H1 (cell line): ENCODE results near the gene NFX1. TPM values are rescaled to one million over a fixed set of nuclear protein-coding genes. Genes with fewer than 3 reads are reported as not detected.

Source experiments
- CTCF ChIA-PET: fragments of 300-600 bp; sonication (Branson Sonifier 250); formaldehyde crosslinking; loops from one replicate; lab custom pipeline; 2021; ENCODE audit not compliant: partially characterized antibody; lab: Charles Lee
- POLR2A ChIA-PET: fragments of 300-600 bp; sonication (Branson Sonifier 250); formaldehyde crosslinking; loops from one replicate; lab custom pipeline; 2021; ENCODE audit warnings: inconsistent platforms; ENCODE audit not compliant: partially characterized antibody; lab: Charles Lee
- DNase-seq, 2 experiments: peaks; one replicate each; pipeline versions ENCODE4 v3.0.0 to v3.0.0-alpha.2; 2010 to 2022; ENCODE audit warnings: low spot score in 2 of 2, low read depth in 1 of 2, mixed read lengths in 1 of 2
- FAIRE-seq: peaks from 2 replicates; lab custom pipeline; 2011; peaks lifted over from hg19 to GRCh38; lab: Jason Lieb, UNC
- H2AFZ ChIP-seq: 2 replicates; pipeline ENCODE4 v1.8.1; 2012; ENCODE audit warnings: low read length, inconsistent platforms
- H2AK5ac ChIP-seq: 2 replicates; pipeline ENCODE4 v1.6.1; 2013; ENCODE audit warnings: low read depth, low read length
- H2BK120ac ChIP-seq: replicated peaks from 2 replicates; pipeline ENCODE3; 2013; ENCODE audit warnings: low read depth, low read length, inconsistent platforms
- H2BK12ac ChIP-seq: 2 replicates; pipeline ENCODE4 v1.6.1; 2013; ENCODE audit warnings: low read depth, low read length
- H2BK15ac ChIP-seq: 2 replicates; pipeline ENCODE4 v1.6.1; 2013; ENCODE audit warnings: low read length
- H2BK20ac ChIP-seq: 2 replicates; pipeline ENCODE4 v1.6.1; 2013; ENCODE audit warnings: low read length
- H2BK5ac ChIP-seq: 2 replicates; pipeline ENCODE4 v1.6.1; 2013; ENCODE audit warnings: low read depth, low read length
- H3K14ac ChIP-seq: 2 replicates; pipeline ENCODE4 v1.6.1; 2013; ENCODE audit warnings: inconsistent platforms; ENCODE audit not compliant: insufficient read length
- H3K18ac ChIP-seq: 2 replicates; pipeline ENCODE4 v1.6.1; 2013; ENCODE audit warnings: low read length; ENCODE audit errors: extremely low read depth
- H3K23ac ChIP-seq: 2 replicates; pipeline ENCODE4 v1.6.1; 2013; ENCODE audit warnings: inconsistent platforms; ENCODE audit not compliant: insufficient read length
- H3K23me2 ChIP-seq: 2 replicates; pipeline ENCODE4 v1.6.1; 2013; ENCODE audit warnings: low read depth, low read length
- H3K27ac ChIP-seq: 2 replicates; pipeline ENCODE4 v1.6.1; 2011; ENCODE audit warnings: low read depth, low read length, inconsistent platforms
- H3K27me3 ChIP-seq, 4 experiments: replicated peaks in 1 of 4; 1 replicate in 1 of 4; 2 replicates in 3 of 4; pipeline versions ENCODE4 v1.6.1 to v1.8.1; 2011 to 2013; ENCODE audit warnings: low read length in 3 of 4, mild to moderate bottlenecking in 3 of 4, inconsistent platforms in 2 of 4, mixed read lengths in 2 of 4, moderate library complexity in 1 of 4; ENCODE audit not compliant: control insufficient read depth in 3 of 4, insufficient read depth in 3 of 4; ENCODE audit errors: extremely low read depth in 1 of 4
- H3K36me3 ChIP-seq, 4 experiments: 2 replicates each; pipeline versions ENCODE4 v1.6.1 to v1.8.1; 2011 to 2013; ENCODE audit warnings: mild to moderate bottlenecking in 4 of 4, low read length in 3 of 4, moderate library complexity in 2 of 4, control low read depth in 1 of 4, inconsistent platforms in 1 of 4; ENCODE audit not compliant: insufficient read depth in 4 of 4, control insufficient read depth in 2 of 4
- H3K4ac ChIP-seq: replicated peaks from 2 replicates; pipeline ENCODE3; 2013; ENCODE audit warnings: low read length, low read depth, mixed read lengths, inconsistent platforms; ENCODE audit not compliant: insufficient read length
- H3K4me1 ChIP-seq, 4 experiments: replicated peaks in 1 of 4; 1 replicate in 1 of 4; 2 replicates in 3 of 4; pipeline versions ENCODE4 v1.6.1 to v1.8.1; 2011 to 2013; ENCODE audit warnings: low read length in 3 of 4, inconsistent platforms in 2 of 4, mixed read lengths in 1 of 4; ENCODE audit not compliant: insufficient read depth in 4 of 4, control insufficient read depth in 3 of 4
- H3K4me2 ChIP-seq, 2 experiments: 2 replicates each; pipeline versions ENCODE4 v1.6.1 to v1.8.1; 2011 to 2013; ENCODE audit warnings: low read depth in 2 of 2, low read length in 2 of 2, control low read depth in 1 of 2, inconsistent platforms in 1 of 2, mild to moderate bottlenecking in 1 of 2; ENCODE audit not compliant: insufficient read depth in 1 of 2
- H3K4me3 ChIP-seq, 4 experiments: fragments of 200-600, 300-600 bp in 1 of 4; sonication (generic), shearing (Covaris generic), sonication (Bioruptor Twin) in 1 of 4; 2 replicates each; pipeline versions ENCODE4 v1.5.1 to v1.8.1; 2011 to 2016; ENCODE audit warnings: low read length in 4 of 4, low read depth in 3 of 4, control low read depth in 2 of 4, inconsistent platforms in 2 of 4, mild to moderate bottlenecking in 2 of 4, mixed read lengths in 1 of 4, moderate library complexity in 1 of 4; ENCODE audit not compliant: insufficient read depth in 2 of 4; ENCODE audit errors: extremely low read depth in 1 of 4
- H3K56ac ChIP-seq: replicated peaks from 2 replicates; pipeline ENCODE3; 2013; ENCODE audit warnings: low read depth, mild to moderate bottlenecking, mixed read lengths, low read length, inconsistent platforms; ENCODE audit not compliant: insufficient read length
- H3K79me1 ChIP-seq: 2 replicates; pipeline ENCODE4 v1.6.1; 2013; ENCODE audit warnings: low read depth, low read length, control low read depth
- H3K79me2 ChIP-seq, 2 experiments: 2 replicates each; pipeline versions ENCODE4 v1.6.1 to v1.8.1; 2012 to 2013; ENCODE audit warnings: low read length in 2 of 2, mild to moderate bottlenecking in 2 of 2, inconsistent platforms in 1 of 2; ENCODE audit not compliant: insufficient read depth in 2 of 2, control insufficient read depth in 1 of 2
- H3K9ac ChIP-seq, 4 experiments: replicated peaks in 1 of 4; 1 replicate in 1 of 4; 2 replicates in 3 of 4; pipeline versions ENCODE4 v1.6.1 to v1.8.1; 2011 to 2013; ENCODE audit warnings: low read depth in 3 of 4, low read length in 3 of 4, control low read depth in 2 of 4, mild to moderate bottlenecking in 2 of 4, moderate library complexity in 2 of 4, inconsistent platforms in 1 of 4; ENCODE audit errors: extremely low read depth in 1 of 4
- H3K9me3 ChIP-seq, 2 experiments: 2 replicates each; pipeline versions ENCODE4 v1.6.1 to v1.8.1; 2012 to 2013; ENCODE audit warnings: mild to moderate bottlenecking in 2 of 2, moderate library complexity in 2 of 2, control low read depth in 1 of 2, inconsistent platforms in 1 of 2, low read depth in 1 of 2, low read length in 1 of 2, mixed read lengths in 1 of 2; ENCODE audit not compliant: insufficient read depth in 2 of 2
- H4K20me1 ChIP-seq, 2 experiments: replicated peaks in 1 of 2; 2 replicates each; pipeline versions ENCODE3 to v1.8.1; 2011 to 2013; ENCODE audit warnings: inconsistent platforms in 2 of 2, low read length in 2 of 2, mild to moderate bottlenecking in 1 of 2; ENCODE audit not compliant: insufficient read depth in 2 of 2, control insufficient read depth in 1 of 2
- H4K5ac ChIP-seq: 2 replicates; pipeline ENCODE4 v1.6.1; 2013; ENCODE audit warnings: low read length, low read depth, mixed read lengths, inconsistent platforms; ENCODE audit not compliant: insufficient read length
- H4K8ac ChIP-seq: 2 replicates; pipeline ENCODE4 v1.8.0; 2013; ENCODE audit warnings: mild to moderate bottlenecking, moderate library complexity, low read length, inconsistent platforms; ENCODE audit not compliant: insufficient read depth; ENCODE audit errors: extremely low read depth
- H4K91ac ChIP-seq: replicated peaks from 2 replicates; pipeline ENCODE3; 2013; ENCODE audit warnings: low read length, mixed read lengths, inconsistent platforms; ENCODE audit not compliant: insufficient read length
- CHD1 ChIP-seq: IDR thresholded peaks from 2 replicates; pipeline ENCODE4 v1.6.1; 2012; ENCODE audit warnings: low read depth, low read length, improper control_type of control experiment
- FOSL1 ChIP-seq: IDR thresholded peaks from 2 replicates; pipeline ENCODE4 v1.6.1; 2011; ENCODE audit warnings: mild to moderate bottlenecking, low read depth, low read length, moderate library complexity; ENCODE audit not compliant: insufficient read depth
- HDAC6 ChIP-seq: IDR thresholded peaks from one replicate; pipeline ENCODE4 v1.7.1; 2012; ENCODE audit warnings: low read depth, mild to moderate bottlenecking, inconsistent platforms, low read length, moderate library complexity
- KDM5A ChIP-seq: fragments of 200-600 bp; IDR thresholded peaks from 2 replicates; pipeline ENCODE4 v1.7.1; 2012; ENCODE audit warnings: mild to moderate bottlenecking, low read length, inconsistent platforms, mixed read lengths
- POLR2A ChIP-seq, 2 experiments: IDR thresholded peaks; 1 replicate in 1 of 2; 2 replicates in 1 of 2; pipeline ENCODE4 v1.6.1; 2011; ENCODE audit warnings: low read depth in 2 of 2, low read length in 2 of 2, mild to moderate bottlenecking in 2 of 2; ENCODE audit errors: control extremely low read depth in 1 of 2
- RNF2 ChIP-seq: fragments of 200-900, 300-1000 bp; sonication (generic); IDR thresholded peaks from 2 replicates; pipeline ENCODE4 v1.7.1; 2016; ENCODE audit warnings: borderline replicate concordance, low read depth, mild to moderate bottlenecking, antibody characterized with exemption, low read length; ENCODE audit not compliant: poor library complexity, severe bottlenecking; ENCODE audit errors: missing control alignments
- SAP30 ChIP-seq: fragments of 300-600 bp; sonication (generic); IDR thresholded peaks from 2 replicates; pipeline ENCODE4 v1.7.1; 2012; ENCODE audit warnings: low read length, moderate library complexity, mild to moderate bottlenecking, inconsistent platforms; ENCODE audit not compliant: insufficient read depth, insufficient replicate concordance
- SIX5 ChIP-seq: IDR thresholded peaks from 2 replicates; pipeline ENCODE4 v1.6.1; 2011; ENCODE audit warnings: mild to moderate bottlenecking, low read depth, low read length
- SP2 ChIP-seq: IDR thresholded peaks from 2 replicates; pipeline ENCODE4 v1.6.1; 2012; ENCODE audit warnings: mild to moderate bottlenecking, low read length, inconsistent platforms
- SP4 ChIP-seq: IDR thresholded peaks from 2 replicates; pipeline ENCODE4 v1.6.1; 2012; ENCODE audit warnings: low read length, inconsistent platforms
- SUZ12 ChIP-seq: fragments of 200-600 bp; sonication (generic); IDR thresholded peaks from 2 replicates; pipeline ENCODE4 v1.6.1; 2012; ENCODE audit warnings: mild to moderate bottlenecking, inconsistent platforms, low read length, moderate library complexity, mixed read lengths
- TAF7 ChIP-seq: optimal IDR thresholded peaks from 2 replicates; pipeline ENCODE3; 2011; ENCODE audit warnings: low read depth, mild to moderate bottlenecking, inconsistent platforms, low read length, moderate library complexity, borderline replicate concordance
- WGBS, 2 experiments: shearing (Covaris generic) in 1 of 2; methylation state at CpG; one replicate each; pipeline versions ENCODE4 v1.1.6 to v1.1.7; 2013 to 2015; ENCODE audit warnings: low lambda C conversion rate in 2 of 2, mixed read lengths in 2 of 2, inconsistent platforms in 1 of 2, low coverage in 1 of 2, missing lambda C conversion rate in 1 of 2; ENCODE audit not compliant: insufficient replicate concordance in 2 of 2, insufficient coverage in 1 of 2, insufficient read length in 1 of 2; ENCODE audit errors: extremely low coverage in 1 of 2, missing lambda C conversion rate in 1 of 2; 5-methylcytosine and 5-hydroxymethylcytosine counted together
- polyA plus RNA-seq, 7 experiments: library from polyadenylated mRNA; depleted of rRNA in 3 of 7; stranded (reverse) in 5 of 7; unstranded in 2 of 7; fragments of >200 nt in 5 of 7; fragments of 200-250 nt in 2 of 7; gene quantifications; 1 replicate in 5 of 7; 2 replicates in 1 of 7; 4 replicates in 1 of 7; pipeline versions ENCODE4 v1.2.1 to v1.2.3, GENCODE V29; 2011 to 2013; ENCODE audit warnings: missing spikeins in 2 of 7, mixed read lengths in 2 of 7
- total RNA-seq: library from RNA; stranded (reverse); fragmentation: NEBNext Ultra II Directional; extraction: Animal tissue kit (Norgen Biotek cat#: 25700); gene quantifications from 2 replicates; pipeline ENCODE4 v1.2.1, GENCODE V29; 2021
- TF ChIP-seq, protein P1 (sequence below): IDR thresholded peaks from 2 replicates; pipeline ENCODE4 v1.6.1; 2012; ENCODE audit warnings: inconsistent platforms
- TF ChIP-seq, protein P2 (sequence below): IDR thresholded peaks from 2 replicates; pipeline ENCODE4 v1.6.1; 2012; ENCODE audit warnings: inconsistent platforms

Gene NFX1
- total and polyA plus RNA-seq, 2 of the 8 experiments (the other 6 are each of a cell fraction or from before 2014, with no cell fraction given) = 19.4 to 28.4 TPM

DNA sequence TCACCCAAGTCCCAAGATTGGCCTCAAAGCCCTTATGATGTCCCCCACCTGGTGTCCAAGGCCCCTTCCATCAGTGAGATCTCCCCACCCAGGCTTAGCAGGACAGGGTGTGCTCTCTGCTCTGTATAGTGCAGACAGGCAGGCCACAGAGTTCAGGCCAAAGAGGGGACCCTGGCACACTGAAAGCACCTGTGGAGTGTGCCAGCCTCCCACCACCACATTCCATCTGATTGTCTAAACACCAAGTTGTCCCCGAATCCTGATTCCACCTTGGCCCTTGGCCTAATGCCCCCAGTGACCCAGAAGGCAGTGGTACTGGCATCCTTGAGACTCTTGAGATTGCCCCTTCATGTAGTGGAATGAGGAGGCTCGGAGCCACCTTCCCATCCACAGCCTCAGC lies 45.0 kb upstream of the NFX1 start:
- ChIA-PET CTCF (interaction anchor here (1.2 kb wide), 1 partner anchor 9 kb away, joined by 3 read pairs; no protein-coding TSS in a partner anchor), POLR2A (interaction anchor here (1.5 kb wide), 1 partner anchor 9 kb away, joined by 5 read pairs; no protein-coding TSS in a partner anchor)
- no peak overlapping the region for H3K27ac ChIP-seq
- H4K91ac ChIP-seq = no peak overlapping the region
- H2BK12ac ChIP-seq = no peak overlapping the region
- H3K79me1 ChIP-seq = no peaks in the 10 kb centered on the region
- no peak overlapping the region for H4K5ac ChIP-seq
- no peak overlapping the region for H4K8ac ChIP-seq
- no peaks in the 10 kb centered on the region for H3K4me1 ChIP-seq
- H3K9me3 ChIP-seq = no peaks in the 10 kb centered on the region
- H2AFZ ChIP-seq = no peak overlapping the region
- peaks cover 0 to under 1% (median 0%) of the 10 kb centered on the region in 4 experiments; a peak in 2 of 8 replicates for H3K36me3 ChIP-seq
- H3K27me3 ChIP-seq = no peaks in the 10 kb centered on the region
- no peak for DNase-seq
- no peak for FAIRE-seq
- no peak overlapping the region for H2BK20ac ChIP-seq
- no peak overlapping the region for H2BK15ac ChIP-seq
- WGBS, 2 experiments = 96% methylated on average over 2 of the region's 2 CpGs; no CpG with 5 or more reads in 1 of the 2 experiments
- no peak overlapping the region for H3K56ac ChIP-seq
- no peak overlapping the region for H2AK5ac ChIP-seq
- H2BK120ac ChIP-seq = no peak overlapping the region
- no peak overlapping the region for H3K14ac ChIP-seq
- no peak overlapping the region for H3K23ac ChIP-seq
- H3K79me2 ChIP-seq = no peaks in the 10 kb centered on the region
- H3K9ac ChIP-seq = no peak overlapping the region
- H4K20me1 ChIP-seq = peaks cover 0 to 2% of the 10 kb centered on the region in 2 experiments
- no peak overlapping the region for H3K4me3 ChIP-seq
- H3K4me2 ChIP-seq = no peak overlapping the region
- H3K18ac ChIP-seq = no peak overlapping the region
- no peaks in the 10 kb centered on the region; the same call in 1 of the 2 replicates for H3K23me2 ChIP-seq
- no peak overlapping the region for H2BK5ac ChIP-seq
- H3K4ac ChIP-seq = no peak overlapping the region
- TF ChIP-seq KDM5A (no peak), SP4 (no peak), TAF7 (no peak), FOSL1 (no peak), SAP30 (no peak), SIX5 (no peak), RNF2 (no peak), SUZ12 (no peak), CHD1 (no peak), HDAC6 (no peak), POLR2A (IDR thresholded peaks at IDR 0.05; ENCODE audit: control extremely low read depth in 1 of 2, low read depth in 2 of 2, low read length in 2 of 2) (no peak), SP2 (no peak)
- TF ChIP-seq, protein P1, sequence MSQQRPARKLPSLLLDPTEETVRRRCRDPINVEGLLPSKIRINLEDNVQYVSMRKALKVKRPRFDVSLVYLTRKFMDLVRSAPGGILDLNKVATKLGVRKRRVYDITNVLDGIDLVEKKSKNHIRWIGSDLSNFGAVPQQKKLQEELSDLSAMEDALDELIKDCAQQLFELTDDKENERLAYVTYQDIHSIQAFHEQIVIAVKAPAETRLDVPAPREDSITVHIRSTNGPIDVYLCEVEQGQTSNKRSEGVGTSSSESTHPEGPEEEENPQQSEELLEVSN = no peak
- TF ChIP-seq, protein P2, sequence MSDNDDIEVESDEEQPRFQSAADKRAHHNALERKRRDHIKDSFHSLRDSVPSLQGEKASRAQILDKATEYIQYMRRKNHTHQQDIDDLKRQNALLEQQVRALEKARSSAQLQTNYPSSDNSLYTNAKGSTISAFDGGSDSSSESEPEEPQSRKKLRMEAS = no peak
